Measurements from ENCODE around the gene PXDN.

PXDN gene

GRCh38 chr2:1676091-1676912 is 68.0 kb downstream of the PXDN start:
- H3K27ac ChIP-seq, result peak overlapping the region; percentile 31; the same call in 1 of the 2 replicates
- TF ChIP-seq CTCF (conservative IDR thresholded peaks at IDR 0.05), result no peak

- TF ChIP-seq CTCF (conservative IDR thresholded peaks at IDR 0.05), result no peak; the same call in 1 of the 2 replicates
- peak overlapping the region; percentile 31 for H3K27ac ChIP-seq
Measured at GRCh38 chr2:1675633-1676032, 68.7 kb downstream of the PXDN start.

GRCh38 chr2:1674766-1675397 is 69.4 kb downstream of the PXDN start:
- no peak for TF ChIP-seq CTCF (conservative IDR thresholded peaks at IDR 0.05)
- peak overlapping the region; percentile 31 for H3K27ac ChIP-seq

GRCh38 chr2:1674276-1674675 is 70.0 kb downstream of the PXDN start:
- no peak for TF ChIP-seq CTCF (conservative IDR thresholded peaks at IDR 0.05)
- no peak overlapping the region for H3K27ac ChIP-seq

- TF ChIP-seq CTCF (conservative IDR thresholded peaks at IDR 0.05), result no peak
- no peak overlapping the region for H3K27ac ChIP-seq
Measured at GRCh38 chr2:1673160-1673944, 71.0 kb downstream of the PXDN start.

- TF ChIP-seq CTCF (conservative IDR thresholded peaks at IDR 0.05), result no peak
- H3K27ac ChIP-seq, result no peak overlapping the region
Measured at GRCh38 chr2:1672738-1673137, 71.6 kb downstream of the PXDN start.

GRCh38 chr2:1671916-1672315 is 72.4 kb downstream of the PXDN start:
- no peak for TF ChIP-seq CTCF (conservative IDR thresholded peaks at IDR 0.05)
- H3K27ac ChIP-seq, result no peak overlapping the region

Measured in VCaP (cell line).